ENCODE data around the gene ZFR. TPM values are rescaled to one million over a fixed set of nuclear protein-coding genes. Genes with fewer than 3 reads are reported as not detected.
A peak's percentile ranks its signal among the peaks of the same experiment; 100 is the strongest.

ZFR gene
- total and polyA plus RNA-seq, 9 donors: 54.0 to 85.9 (median 74.1) TPM

DNA sequence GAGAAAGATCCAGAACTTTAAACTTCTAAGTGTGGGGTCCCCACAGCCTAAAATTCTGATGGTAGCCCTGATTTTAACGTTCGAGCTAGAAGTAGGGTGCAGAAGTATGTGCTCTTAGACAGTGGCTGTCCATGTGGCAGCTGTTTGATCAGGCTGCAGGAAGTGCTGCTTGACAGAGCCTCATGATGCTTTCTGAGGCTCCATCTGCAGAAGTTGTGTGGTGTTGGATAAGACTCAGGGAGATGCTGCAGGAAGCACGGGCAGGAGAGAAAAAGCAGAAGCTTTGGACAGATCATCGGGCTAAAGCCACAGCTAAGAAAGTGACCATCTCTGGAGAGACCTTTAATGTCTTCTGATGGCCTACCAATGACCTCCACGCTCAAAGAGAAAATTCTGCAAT lies 139.9 kb downstream of the ZFR start:
- no peak overlapping the region for H3K27ac ChIP-seq
- no peaks in the 10 kb centered on the region for H3K9me3 ChIP-seq
- WGBS, 3 donors: 75 to 84% (median 81%) methylated on average over 5 of the region's 5 CpGs
- H3K36me3 ChIP-seq: no peaks in the 10 kb centered on the region
- TF ChIP-seq EP300 (IDR thresholded peaks at IDR 0.05): no peak
- TF ChIP-seq, protein P1, sequence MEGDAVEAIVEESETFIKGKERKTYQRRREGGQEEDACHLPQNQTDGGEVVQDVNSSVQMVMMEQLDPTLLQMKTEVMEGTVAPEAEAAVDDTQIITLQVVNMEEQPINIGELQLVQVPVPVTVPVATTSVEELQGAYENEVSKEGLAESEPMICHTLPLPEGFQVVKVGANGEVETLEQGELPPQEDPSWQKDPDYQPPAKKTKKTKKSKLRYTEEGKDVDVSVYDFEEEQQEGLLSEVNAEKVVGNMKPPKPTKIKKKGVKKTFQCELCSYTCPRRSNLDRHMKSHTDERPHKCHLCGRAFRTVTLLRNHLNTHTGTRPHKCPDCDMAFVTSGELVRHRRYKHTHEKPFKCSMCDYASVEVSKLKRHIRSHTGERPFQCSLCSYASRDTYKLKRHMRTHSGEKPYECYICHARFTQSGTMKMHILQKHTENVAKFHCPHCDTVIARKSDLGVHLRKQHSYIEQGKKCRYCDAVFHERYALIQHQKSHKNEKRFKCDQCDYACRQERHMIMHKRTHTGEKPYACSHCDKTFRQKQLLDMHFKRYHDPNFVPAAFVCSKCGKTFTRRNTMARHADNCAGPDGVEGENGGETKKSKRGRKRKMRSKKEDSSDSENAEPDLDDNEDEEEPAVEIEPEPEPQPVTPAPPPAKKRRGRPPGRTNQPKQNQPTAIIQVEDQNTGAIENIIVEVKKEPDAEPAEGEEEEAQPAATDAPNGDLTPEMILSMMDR (IDR thresholded peaks at IDR 0.05): no peak
- TF ChIP-seq POLR2A (IDR thresholded peaks at IDR 0.05): no peak
- intact Hi-C loops (cut with DNase I): no loop called here
- H3K4me1 ChIP-seq (ENCODE audit: insufficient read depth): peaks cover 17% of the 10 kb centered on the region
- no peaks in the 10 kb centered on the region for H3K27me3 ChIP-seq
- DNase-seq: no peak
- no peak overlapping the region for H3K4me3 ChIP-seq

MicroRNA genes within 50 kb of the gene (microRNA counts, 767-probe panel; counts per million panel counts)
- microRNA hsa-miR-579: 2,738 counts per million, percentile 84 among the panel's probes with 10 or more counts

Small RNA genes within 50 kb of the gene (microRNA-seq; reads per million reads assigned to microRNA genes)
- gene MIR579: 4.5 to 10.4 (median 5.7) reads per million in 3 donors

Small RNA genes within 50 kb of the gene (small RNA-seq; reads per million reads assigned to genes)
- gene MIR579: not detected
- not detected for gene RNU6-378P

Other genes starting within 250 kb of the ZFR start
- gene MTMR12, start 131.8 kb downstream of the ZFR start, total RNA-seq: 10 to 100 TPM; 33.1 to 39.0 (median 36.1) TPM
- 10 to 100 TPM; 14.9 to 26.2 TPM for gene MTMR12, start 131.8 kb downstream of the ZFR start, polyA plus RNA-seq
- 100 to 1,000 TPM; 112 to 180 (median 124) TPM for gene SUB1, start 140.8 kb upstream of the ZFR start, total RNA-seq
- 100 to 1,000 TPM in 1 of 2 donors, 10 to 100 TPM in 1; 91.9 to 185 TPM for gene SUB1, start 140.8 kb upstream of the ZFR start, polyA plus RNA-seq

All from ovary (tissue), 9 donors.